GM19372 (cell line): Measurements from ENCODE around the gene UBE2D1.
"Not testable (repeated sequence)": the region's sequence is repeated elsewhere in the genome, so short reads cannot be mapped to it uniquely, and the experiment has no call there.

Experiments
- ATAC-seq: cut with Tn5 transposase; IDR thresholded peaks from one replicate; pipeline ENCODE4 v1.9.1; 2021; ENCODE audit warnings: mild to moderate bottlenecking, low read depth, moderate library complexity; ENCODE audit not compliant: unreplicated experiment

UBE2D1 gene

DNA sequence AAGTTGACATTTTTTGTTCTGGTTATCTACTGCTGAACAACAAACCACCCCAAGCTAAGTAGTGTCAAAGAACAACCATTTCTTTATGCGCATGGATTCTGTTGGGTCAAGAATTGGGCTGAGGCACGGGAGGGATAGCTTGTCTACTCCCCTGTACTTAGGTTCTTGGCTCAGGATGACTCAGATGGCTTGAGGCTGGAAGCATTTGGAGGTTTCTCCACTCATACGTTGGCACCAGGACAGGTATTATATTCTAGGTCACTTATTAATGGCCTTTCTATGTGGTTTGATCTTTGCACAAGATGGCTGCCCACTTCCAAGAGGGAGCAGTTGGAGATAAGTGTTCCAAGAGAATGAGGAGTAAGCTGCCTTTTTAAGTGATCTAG lies 38.6 kb downstream of the UBE2D1 start:
- ATAC-seq = no peak

- no peak for ATAC-seq
Measured at GRCh38 chr10:58382489-58382995, 47.7 kb downstream of the UBE2D1 start.

GRCh38 chr10:58384095-58384494 lies 49.3 kb downstream of the UBE2D1 start:
- ATAC-seq = peak; percentile 43

DNA sequence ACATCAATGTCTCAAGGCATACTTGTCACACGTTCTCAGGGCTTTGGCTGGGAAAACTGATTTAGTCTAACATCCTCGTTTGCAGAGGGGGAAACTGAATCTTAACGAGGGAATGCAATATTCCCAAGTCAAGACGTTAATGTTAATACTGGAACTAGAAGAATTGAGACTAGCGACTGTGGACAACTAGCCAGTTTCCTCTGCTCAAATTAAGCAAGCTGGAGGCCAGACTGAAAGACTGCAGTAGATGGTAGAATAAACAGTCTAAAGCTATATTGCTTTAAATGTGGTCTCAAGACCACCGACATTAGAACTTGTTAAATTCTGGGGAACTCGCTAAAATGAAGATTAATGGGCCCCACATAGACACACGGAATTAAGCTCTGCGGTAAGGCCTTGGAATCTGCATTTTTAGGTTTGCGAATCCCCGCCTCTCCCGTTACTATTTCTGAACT lies 49.8 kb downstream of the UBE2D1 start:
- ATAC-seq = no peak

GRCh38 chr10:58384999-58385783 lies 50.4 kb downstream of the UBE2D1 start, which contains the start of gene TFAM:
TFAM (plus strand) TSS chr10:58385410; CDS start chr10:58385548, 138 bp downstream.
- peak; percentile 79 for ATAC-seq

GRCh38 chr10:58385784-58386112 lies 50.9 kb downstream of the UBE2D1 start:
- ATAC-seq = peak; percentile 3

GRCh38 chr10:58389024-58389423 lies 54.2 kb downstream of the UBE2D1 start:
- no peak for ATAC-seq

DNA sequence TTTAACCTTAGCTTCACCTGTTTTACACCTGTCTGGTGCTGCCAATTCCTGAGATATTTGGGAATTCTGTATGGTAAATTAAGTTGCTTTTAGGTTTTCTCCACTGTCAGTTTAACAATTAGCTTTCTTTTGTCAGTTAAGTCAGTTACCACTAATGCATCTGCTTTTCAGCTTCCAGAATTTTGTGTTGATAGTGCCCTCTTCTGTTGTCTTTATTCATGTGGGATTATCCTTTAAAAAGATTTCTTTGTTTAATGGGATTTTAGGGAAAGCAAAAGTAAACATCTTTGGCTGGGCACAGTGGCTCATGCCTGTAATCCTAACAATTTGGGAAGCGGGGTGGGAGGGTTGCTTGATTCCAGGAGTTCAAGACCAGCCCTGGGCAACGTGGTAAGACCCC lies 58.5 kb downstream of the UBE2D1 start:
- no peak for ATAC-seq

- no peak for ATAC-seq
Measured at GRCh38 chr10:58394471-58394870, 59.7 kb downstream of the UBE2D1 start.

- no peak for ATAC-seq
Measured at GRCh38 chr10:58396057-58396456, 61.3 kb downstream of the UBE2D1 start.

- no peak for ATAC-seq
Measured at GRCh38 chr10:58397830-58398229, 63.0 kb downstream of the UBE2D1 start.

- ATAC-seq = no peak
Measured at GRCh38 chr10:58399410-58399809, 64.6 kb downstream of the UBE2D1 start.

GRCh38 chr10:58400609-58401008 lies 65.8 kb downstream of the UBE2D1 start:
- no peak for ATAC-seq

- no peak for ATAC-seq
Measured at GRCh38 chr10:58404001-58404400, 69.2 kb downstream of the UBE2D1 start.

- ATAC-seq = no peak
Measured at GRCh38 chr10:58409956-58410610, 75.3 kb downstream of the UBE2D1 start.

- no peak for ATAC-seq
Measured at GRCh38 chr10:58412502-58412961, 77.7 kb downstream of the UBE2D1 start.

DNA sequence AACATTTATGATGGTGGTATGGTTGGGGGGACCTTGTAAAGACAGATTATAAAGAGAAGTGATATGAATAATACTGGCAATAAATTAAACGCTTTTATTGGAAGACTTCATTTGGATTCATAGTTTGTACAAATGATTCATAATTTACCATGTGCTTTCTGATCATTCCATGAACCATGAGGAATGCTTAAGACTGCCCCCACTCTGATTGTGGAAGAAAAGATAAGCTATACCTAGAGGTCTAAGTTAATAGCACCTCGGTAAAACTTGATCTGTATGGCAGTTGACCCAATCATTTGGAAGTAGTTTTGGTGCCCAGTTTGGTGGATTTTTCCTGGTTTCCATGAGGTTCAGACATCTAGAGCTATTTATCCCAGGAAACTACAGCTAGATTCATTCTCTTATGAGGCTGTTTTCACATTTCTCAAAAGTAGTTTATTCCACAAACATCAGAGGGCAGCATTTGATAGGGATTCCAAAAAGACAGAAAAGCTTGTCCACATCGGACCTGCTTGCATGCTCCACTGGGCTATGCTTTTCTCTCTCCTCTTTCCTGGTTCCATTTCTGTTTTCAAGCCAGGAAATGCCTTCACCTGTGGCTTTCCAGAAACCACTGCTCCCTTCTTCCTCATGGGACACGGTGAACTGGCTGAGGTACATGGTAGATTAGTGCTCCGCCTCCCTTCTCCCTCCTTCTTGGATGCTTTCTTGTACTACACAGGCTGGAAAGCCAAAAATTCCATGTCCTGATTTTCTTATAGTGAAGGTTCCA lies 79.7 kb downstream of the UBE2D1 start:
- no peak for ATAC-seq

GRCh38 chr10:58415757-58416156 lies 81.0 kb downstream of the UBE2D1 start:
- no peak for ATAC-seq

GRCh38 chr10:58417902-58418301 lies 83.1 kb downstream of the UBE2D1 start:
- not testable (repeated sequence) for ATAC-seq
